T-helper 2 cell (primary cell): ENCODE data around the gene LHCGR.

Experiments
- DNase-seq, 5 experiments: peaks; one replicate each; pipeline versions ENCODE4 v3.0.0 to v3.0.0-alpha.2; 2012 to 2022
- total RNA-seq, 2 donors: gene quantifications; one replicate each; lab custom pipeline; 2026; lab: John Stamatoyannopoulos, UW

LHCGR gene
- total RNA-seq: 0 reads per million in 2 donors

- no peak for DNase-seq
Measured at GRCh38 chr2:48755473-48755872, at the start of gene LHCGR. Gene LHCGR (minus strand): TSS chr2:48755724. CDS start chr2:48755671, 53 bp downstream.

GRCh38 chr2:48799601-48800000, 44.1 kb upstream of the LHCGR start:
- no peak for DNase-seq

GRCh38 chr2:48795065-48795464, 39.5 kb upstream of the LHCGR start:
- no peak for DNase-seq

GRCh38 chr2:48793671-48794070, 38.1 kb upstream of the LHCGR start:
- DNase-seq: no peak

- DNase-seq: no peak
Measured at GRCh38 chr2:48792030-48792429, 36.5 kb upstream of the LHCGR start.

- DNase-seq: no peak
Measured at GRCh38 chr2:48790407-48791170, 35.1 kb upstream of the LHCGR start.

GRCh38 chr2:48787580-48787979, 32.1 kb upstream of the LHCGR start:
- no peak for DNase-seq

GRCh38 chr2:48781366-48781765, 25.8 kb upstream of the LHCGR start:
- DNase-seq: no peak

GRCh38 chr2:48779019-48779716, 23.6 kb upstream of the LHCGR start:
- DNase-seq: no peak

- no peak for DNase-seq
Measured at GRCh38 chr2:48774251-48774650, 18.7 kb upstream of the LHCGR start.

- DNase-seq: no peak
Measured at GRCh38 chr2:48771241-48772014, 15.9 kb upstream of the LHCGR start.

GRCh38 chr2:48770181-48770580, 14.7 kb upstream of the LHCGR start:
- DNase-seq: no peak

GRCh38 chr2:48768669-48769068, 13.1 kb upstream of the LHCGR start:
- DNase-seq: no peak

- DNase-seq: no peak
Measured at GRCh38 chr2:48767330-48767729, 11.8 kb upstream of the LHCGR start.

- DNase-seq: no peak
Measured at GRCh38 chr2:48760826-48761225, 5.3 kb upstream of the LHCGR start.

GRCh38 chr2:48759682-48760081, 4.2 kb upstream of the LHCGR start:
- DNase-seq: no peak

GRCh38 chr2:48756289-48756688, 765 bp upstream of the LHCGR start:
- no peak for DNase-seq

GRCh38 chr2:48754874-48755273, 650 bp downstream of the LHCGR start:
- DNase-seq: no peak

GRCh38 chr2:48753228-48753627, 2.3 kb downstream of the LHCGR start:
- no peak for DNase-seq

- DNase-seq: no peak
Measured at GRCh38 chr2:48750128-48750739, 5.3 kb downstream of the LHCGR start.

- no peak for DNase-seq
Measured at GRCh38 chr2:48749291-48750127, 6.0 kb downstream of the LHCGR start.

GRCh38 chr2:48747319-48747718, 8.2 kb downstream of the LHCGR start:
- no peak for DNase-seq
